ENCODE results near the gene RNF13. TPM values are rescaled to one million over a fixed set of nuclear protein-coding genes. Genes with fewer than 3 reads are reported as not detected.

Gene RNF13, protein sequence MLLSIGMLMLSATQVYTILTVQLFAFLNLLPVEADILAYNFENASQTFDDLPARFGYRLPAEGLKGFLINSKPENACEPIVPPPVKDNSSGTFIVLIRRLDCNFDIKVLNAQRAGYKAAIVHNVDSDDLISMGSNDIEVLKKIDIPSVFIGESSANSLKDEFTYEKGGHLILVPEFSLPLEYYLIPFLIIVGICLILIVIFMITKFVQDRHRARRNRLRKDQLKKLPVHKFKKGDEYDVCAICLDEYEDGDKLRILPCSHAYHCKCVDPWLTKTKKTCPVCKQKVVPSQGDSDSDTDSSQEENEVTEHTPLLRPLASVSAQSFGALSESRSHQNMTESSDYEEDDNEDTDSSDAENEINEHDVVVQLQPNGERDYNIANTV
- total RNA-seq: 10 to 100 TPM; 28.8 to 41.2 TPM

GRCh38 chr3:149812606-149813366 is at the start of gene RNF13:
Gene RNF13 (plus strand): TSS chr3:149813215. CDS start chr3:149846027, 32,812 bp downstream.
- Mint-ChIP-seq H3K9me3 (ENCODE audit: low read depth) (no peaks in the 10 kb centered on the region), H3K4me1 (peaks cover 46% of the 10 kb centered on the region), H3K27me3 (peaks cover 3% of the 10 kb centered on the region), H3K27ac (peak within 1 kb of the TSS; percentile 100), H3K4me3 (peak within 1 kb of the TSS; percentile 95), H3K36me3 (ENCODE audit: low read depth) (peaks cover 7% of the 10 kb centered on the region)
- intact Hi-C loops (cut with DNase I, micrococcal nuclease): loop anchor here (1.0 to 2.0 kb wide), 6 partner anchors 60 to 950 kb away; partner anchors contain the start of genes COMMD2 (in 2 of the 2), EIF2A (in 2 of the 2), SERP1 (in 2 of the 2) and HPS3 (in 1 of the 2)
- ChIA-PET CTCF (interaction anchor here (1.1 kb wide), 1 partner anchor 175 kb away, joined by 4 read pairs; no protein-coding TSS in a partner anchor), POLR2A (interaction anchor here (0.6 kb wide), 1 partner anchor 281 kb away, joined by 4 read pairs; no protein-coding TSS in a partner anchor)
- DNase-seq (peak; percentile 96), ATAC-seq (peak; percentile 95)

GRCh38 chr3:149763565-149764195 is 49.3 kb upstream of the RNF13 start:
- intact Hi-C loops (cut with DNase I, micrococcal nuclease): no loop called here

DNA sequence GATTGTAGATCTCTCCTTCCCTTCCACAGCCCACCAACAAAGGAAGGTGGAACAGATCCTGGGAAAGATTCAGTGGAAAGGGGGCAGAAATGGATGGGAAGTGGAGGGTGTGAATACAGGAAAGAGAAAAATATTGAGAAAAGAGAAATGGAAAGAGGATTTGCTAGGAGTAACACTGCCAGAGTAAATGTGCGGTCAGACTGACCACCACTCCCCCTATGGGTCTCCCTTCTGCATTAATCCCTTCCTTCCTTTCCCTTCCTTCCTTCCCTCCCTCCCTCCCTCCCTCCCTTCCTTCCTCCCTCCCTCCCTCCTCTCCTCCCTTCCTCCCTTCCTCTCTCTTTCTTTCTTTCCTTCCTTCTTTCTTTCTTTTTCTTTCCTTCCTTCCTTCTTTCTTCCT is 48.7 kb upstream of the RNF13 start:
- no peak overlapping the region for H3K27ac Mint-ChIP-seq
- no peak for DNase-seq
- ATAC-seq: no peak
- H3K36me3 Mint-ChIP-seq (ENCODE audit: low read depth): no peaks in the 10 kb centered on the region
- no peak overlapping the region for H3K4me3 Mint-ChIP-seq
- H3K9me3 Mint-ChIP-seq (ENCODE audit: low read depth): no peaks in the 10 kb centered on the region
- POLR2A ChIA-PET: no interaction called here
- H3K27me3 Mint-ChIP-seq: peaks cover 27% of the 10 kb centered on the region
- CTCF ChIA-PET: no interaction called here
- H3K4me1 Mint-ChIP-seq: no peaks in the 10 kb centered on the region
- intact Hi-C loops (cut with DNase I, micrococcal nuclease): no loop called here

More at GRCh38 chr3:149763565-149764195, 49.3 kb upstream of the RNF13 start:
- H3K4me3 Mint-ChIP-seq: no peak overlapping the region
- no peaks in the 10 kb centered on the region for H3K36me3 Mint-ChIP-seq (ENCODE audit: low read depth)
- H3K27me3 Mint-ChIP-seq: peaks cover 27% of the 10 kb centered on the region
- no peaks in the 10 kb centered on the region for H3K9me3 Mint-ChIP-seq (ENCODE audit: low read depth)
- no peak for ATAC-seq
- no peak for DNase-seq
- CTCF ChIA-PET: interaction anchor here (0.7 kb wide), 1 partner anchor 8 kb away, joined by 5 read pairs; no protein-coding TSS in a partner anchor
- POLR2A ChIA-PET: no interaction called here
- no peak overlapping the region for H3K27ac Mint-ChIP-seq
- H3K4me1 Mint-ChIP-seq: no peaks in the 10 kb centered on the region

DNA sequence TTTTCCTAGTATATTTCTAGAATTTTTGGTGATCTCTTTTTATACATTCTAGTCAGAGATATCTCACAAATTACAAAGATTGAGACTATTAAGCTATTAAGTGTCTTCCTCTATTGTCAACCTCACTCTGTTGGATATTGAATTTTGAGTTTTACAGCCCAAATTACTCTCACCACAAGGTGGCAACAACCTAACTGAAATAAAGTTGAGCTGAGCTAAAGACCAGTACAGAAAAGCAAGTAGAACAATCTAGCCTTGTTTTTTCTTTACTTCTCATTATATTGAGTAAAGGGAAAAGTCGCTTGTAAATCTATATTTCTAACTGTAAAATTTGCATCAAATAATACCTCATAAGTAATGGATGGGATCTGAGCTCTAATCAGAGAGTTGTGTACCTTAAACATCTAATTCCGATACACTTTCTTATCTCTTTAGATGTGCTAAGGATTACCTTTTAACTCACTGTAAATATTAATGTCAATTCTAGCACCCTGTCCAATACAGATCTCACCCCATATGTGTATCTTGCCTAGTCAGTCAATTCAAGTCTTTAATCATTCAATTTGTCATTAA is 47.2 kb upstream of the RNF13 start:
- Mint-ChIP-seq H3K27me3 (peaks cover 24% of the 10 kb centered on the region), H3K9me3 (ENCODE audit: low read depth) (no peaks in the 10 kb centered on the region), H3K36me3 (ENCODE audit: low read depth) (no peaks in the 10 kb centered on the region), H3K4me3 (no peak overlapping the region), H3K4me1 (no peaks in the 10 kb centered on the region), H3K27ac (no peak overlapping the region)
- CTCF ChIA-PET: interaction anchor here (0.8 to 8.2 kb wide), 6 partner anchors 9 to 253 kb away, joined by 3 to 46 read pairs (median 8); partner anchors contain the start of genes ANKUB1 and COMMD2
- intact Hi-C loops (cut with DNase I, micrococcal nuclease): loop anchor here in 1 of 2 experiments (5.0 kb wide), 1 partner anchor 41 kb away; no protein-coding TSS in a partner anchor
- DNase-seq (no peak), ATAC-seq (no peak)
- POLR2A ChIA-PET: no interaction called here

GRCh38 chr3:149767720-149768119 is 45.3 kb upstream of the RNF13 start:
- H3K36me3 Mint-ChIP-seq (ENCODE audit: low read depth): no peaks in the 10 kb centered on the region
- ChIA-PET CTCF (interaction anchor here (0.9 to 8.2 kb wide), 4 partner anchors 7 to 40 kb away, joined by 3 to 46 read pairs (median 12); partner anchors contain the start of gene COMMD2), POLR2A (no interaction called here)
- no peak overlapping the region for H3K4me3 Mint-ChIP-seq
- intact Hi-C loops (cut with DNase I, micrococcal nuclease): loop anchor here in 1 of 2 experiments (5.0 kb wide), 1 partner anchor 40 kb away; no protein-coding TSS in a partner anchor
- H3K4me1 Mint-ChIP-seq: no peaks in the 10 kb centered on the region
- no peak overlapping the region for H3K27ac Mint-ChIP-seq
- peaks cover 25% of the 10 kb centered on the region for H3K27me3 Mint-ChIP-seq
- H3K9me3 Mint-ChIP-seq (ENCODE audit: low read depth): no peaks in the 10 kb centered on the region
- ATAC-seq (no peak), DNase-seq (no peak)

DNA sequence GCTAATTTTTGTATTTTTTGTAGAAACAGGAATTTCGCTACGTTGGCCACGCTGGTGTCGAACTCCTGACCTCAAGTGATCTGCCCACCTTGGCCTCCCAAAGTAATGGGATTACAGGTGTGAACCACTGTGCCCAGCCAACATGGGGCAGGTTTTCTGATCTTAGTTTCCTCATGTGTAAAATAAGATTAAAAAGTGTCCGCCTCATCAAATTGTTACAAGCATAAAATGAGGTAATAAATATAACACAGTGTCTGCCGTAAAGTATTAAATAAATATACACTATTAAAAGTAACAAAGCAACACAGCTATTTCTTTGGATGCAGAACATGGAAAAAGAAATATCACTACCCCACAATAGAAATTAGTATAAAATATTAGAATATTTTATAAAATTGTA is 44.3 kb upstream of the RNF13 start:
- Mint-ChIP-seq H3K27me3 (peaks cover 25% of the 10 kb centered on the region), H3K9me3 (ENCODE audit: low read depth) (no peaks in the 10 kb centered on the region)
- CTCF ChIA-PET: interaction anchor here (0.6 to 8.2 kb wide), 3 partner anchors 9 to 200 kb away, joined by 3 to 46 read pairs (median 5); no protein-coding TSS in a partner anchor

GRCh38 chr3:149770246-149770645 is 42.8 kb upstream of the RNF13 start:
- H3K4me3 Mint-ChIP-seq: no peak overlapping the region
- CTCF ChIA-PET: interaction anchor here (0.8 to 8.2 kb wide), 13 partner anchors 8 to 250 kb away, joined by 3 to 46 read pairs (median 6); partner anchors contain the start of gene COMMD2
- H3K27ac Mint-ChIP-seq: no peak overlapping the region
- DNase-seq (no peak), ATAC-seq (no peak)
- no peaks in the 10 kb centered on the region for H3K4me1 Mint-ChIP-seq
- POLR2A ChIA-PET: no interaction called here
- peaks cover 17% of the 10 kb centered on the region for H3K27me3 Mint-ChIP-seq
- no peaks in the 10 kb centered on the region for H3K36me3 Mint-ChIP-seq (ENCODE audit: low read depth)
- intact Hi-C loops (cut with DNase I, micrococcal nuclease): loop anchor here in 1 of 2 experiments (5.0 to 10.0 kb wide), 3 partner anchors 238 to 415 kb away; no protein-coding TSS in a partner anchor
- no peaks in the 10 kb centered on the region for H3K9me3 Mint-ChIP-seq (ENCODE audit: low read depth)

More for the DNA sequence above, 44.3 kb upstream of the RNF13 start:
- intact Hi-C loops (cut with DNase I, micrococcal nuclease): loop anchor here in 1 of 2 experiments (5.0 kb wide), 1 partner anchor 39 kb away; no protein-coding TSS in a partner anchor
- H3K36me3 Mint-ChIP-seq (ENCODE audit: low read depth): no peaks in the 10 kb centered on the region
- POLR2A ChIA-PET: no interaction called here
- DNase-seq (no peak), ATAC-seq (no peak)
- no peak overlapping the region for H3K27ac Mint-ChIP-seq
- no peaks in the 10 kb centered on the region for H3K4me1 Mint-ChIP-seq
- H3K4me3 Mint-ChIP-seq: no peak overlapping the region

DNA sequence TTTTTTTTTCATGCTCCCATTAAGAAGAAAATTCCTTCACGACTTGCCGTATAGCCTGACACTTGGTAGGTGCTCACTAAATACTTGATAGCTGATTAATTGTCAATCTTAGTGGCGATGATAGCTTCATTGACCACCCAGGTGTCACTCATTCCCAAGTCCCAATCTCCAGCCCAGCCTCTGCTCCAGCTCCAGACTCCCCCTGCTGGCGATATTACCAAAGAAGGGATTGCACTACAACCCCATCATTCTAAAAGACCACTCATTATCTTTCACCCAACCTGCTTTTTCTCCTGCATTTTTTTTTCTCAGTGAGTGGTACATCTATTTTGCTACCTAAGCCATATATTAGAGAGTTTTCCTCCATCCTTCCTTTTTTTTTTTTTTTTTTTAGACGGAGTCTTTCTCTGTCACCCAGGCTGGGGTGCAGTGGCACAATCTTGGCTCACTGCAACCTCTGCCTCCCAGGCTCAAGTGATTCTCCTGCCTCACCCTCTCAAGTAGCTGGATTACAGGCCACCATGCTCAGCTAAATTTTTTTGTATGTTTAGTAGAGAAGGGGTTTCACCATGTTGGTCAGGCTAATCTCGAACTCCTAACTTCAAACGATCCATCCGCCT is 41.3 kb upstream of the RNF13 start:
- POLR2A ChIA-PET: interaction anchor here (0.7 kb wide), 1 partner anchor 21 kb away, joined by 3 read pairs; no protein-coding TSS in a partner anchor
- CTCF ChIA-PET: interaction anchor here (0.6 to 8.2 kb wide), 33 partner anchors 8 to 436 kb away, joined by 3 to 46 read pairs (median 4); partner anchors contain the start of gene COMMD2

GRCh38 chr3:149772861-149773260 is 40.2 kb upstream of the RNF13 start:
- Mint-ChIP-seq H3K4me1 (no peaks in the 10 kb centered on the region), H3K4me3 (no peak overlapping the region), H3K27me3 (peaks cover 15% of the 10 kb centered on the region), H3K27ac (no peak overlapping the region), H3K9me3 (ENCODE audit: low read depth) (no peaks in the 10 kb centered on the region), H3K36me3 (ENCODE audit: low read depth) (no peaks in the 10 kb centered on the region)
- ATAC-seq: no peak
- ChIA-PET CTCF (interaction anchor here (0.7 to 8.2 kb wide), 10 partner anchors 18 to 245 kb away, joined by 3 to 46 read pairs (median 3); partner anchors contain the start of gene COMMD2), POLR2A (no interaction called here)
- no peak for DNase-seq
- intact Hi-C loops (cut with DNase I, micrococcal nuclease): loop anchor here in 1 of 2 experiments (5.0 to 10.0 kb wide), 3 partner anchors 241 to 412 kb away; no protein-coding TSS in a partner anchor

More for the DNA sequence above, 41.3 kb upstream of the RNF13 start:
- H3K36me3 Mint-ChIP-seq (ENCODE audit: low read depth): no peaks in the 10 kb centered on the region
- H3K9me3 Mint-ChIP-seq (ENCODE audit: low read depth): no peaks in the 10 kb centered on the region
- H3K4me1 Mint-ChIP-seq: no peaks in the 10 kb centered on the region
- H3K27ac Mint-ChIP-seq: no peak overlapping the region
- DNase-seq: peak; percentile 65
- H3K4me3 Mint-ChIP-seq: no peak overlapping the region
- H3K27me3 Mint-ChIP-seq: peaks cover 11% of the 10 kb centered on the region
- peak; percentile 49 for ATAC-seq
- intact Hi-C loops (cut with DNase I, micrococcal nuclease): loop anchor here (1.0 to 10.0 kb wide), 5 partner anchors 202 to 413 kb away; no protein-coding TSS in a partner anchor

DNA sequence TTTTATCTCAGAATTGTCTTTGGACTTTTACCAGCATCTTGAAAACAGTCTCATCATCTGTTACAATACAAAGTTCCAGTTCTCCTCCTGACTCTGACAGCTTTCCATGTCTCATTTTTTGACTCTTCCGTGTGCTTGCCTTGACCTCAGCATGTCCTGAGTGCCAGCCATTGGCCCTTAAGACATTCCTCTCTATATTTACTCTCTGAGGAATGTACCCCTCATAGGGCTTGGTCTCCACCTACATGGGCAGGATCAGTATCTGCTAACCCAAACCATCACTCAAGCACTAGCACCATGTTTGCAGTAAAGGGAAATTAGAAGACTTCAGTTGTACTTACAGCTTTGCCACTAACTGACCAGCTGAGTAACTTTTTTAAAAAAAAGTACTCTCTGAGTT is 36.8 kb upstream of the RNF13 start:
- H3K36me3 Mint-ChIP-seq (ENCODE audit: low read depth): no peaks in the 10 kb centered on the region
- H3K4me3 Mint-ChIP-seq: no peak overlapping the region
- ChIA-PET CTCF (interaction anchor here (0.7 to 1.7 kb wide), 4 partner anchors 16 to 208 kb away, joined by 3 to 7 read pairs (median 4); partner anchors contain the start of gene ANKUB1), POLR2A (interaction anchor here (0.7 kb wide), 1 partner anchor 19 kb away, joined by 4 read pairs; no protein-coding TSS in a partner anchor)
- intact Hi-C loops (cut with DNase I, micrococcal nuclease): loop anchor here in 1 of 2 experiments (10.0 kb wide), 1 partner anchor 409 kb away; no protein-coding TSS in a partner anchor
- no peaks in the 10 kb centered on the region for H3K9me3 Mint-ChIP-seq (ENCODE audit: low read depth)
- no peak for ATAC-seq
- DNase-seq: no peak
- peaks cover 12% of the 10 kb centered on the region for H3K27me3 Mint-ChIP-seq
- H3K4me1 Mint-ChIP-seq: no peaks in the 10 kb centered on the region
- H3K27ac Mint-ChIP-seq: no peak overlapping the region

Measured in activated CD4-positive, alpha-beta T cell treated with anti-CD3 and anti-CD28 coated beads for 36 hours (primary cell).